Ishikawa (cell line): ENCODE results near the gene ING2.

Experiments
- CEBPB ChIP-seq: IDR thresholded peaks from 2 replicates; pipeline ENCODE4 v1.6.1; 2012
- CREB1 ChIP-seq: IDR thresholded peaks from 2 replicates; pipeline ENCODE4 v1.6.1; 2012; ENCODE audit warnings: low read depth
- EGR1 ChIP-seq: IDR thresholded peaks from 2 replicates; pipeline ENCODE4 v1.6.1; 2012
- EP300 ChIP-seq: IDR thresholded peaks from 2 replicates; pipeline ENCODE4 v1.6.1; 2012; ENCODE audit warnings: borderline replicate concordance
- FOXM1 ChIP-seq: IDR thresholded peaks from 2 replicates; pipeline ENCODE4 v1.6.1; 2012; ENCODE audit warnings: low read depth, borderline replicate concordance
- NFIC ChIP-seq: IDR thresholded peaks from 2 replicates; pipeline ENCODE4 v1.6.1; 2012
- RAD21 ChIP-seq: IDR thresholded peaks from 2 replicates; pipeline ENCODE4 v1.6.1; 2012; ENCODE audit warnings: low read depth
- TAF1 ChIP-seq: IDR thresholded peaks from 2 replicates; pipeline ENCODE4 v1.6.1; 2012; ENCODE audit warnings: low read depth, mild to moderate bottlenecking
- TCF12 ChIP-seq: IDR thresholded peaks from 2 replicates; pipeline ENCODE4 v1.6.1; 2012; ENCODE audit warnings: low read depth
- TEAD4 ChIP-seq: IDR thresholded peaks from 2 replicates; pipeline ENCODE4 v1.6.1; 2012
- YY1 ChIP-seq: IDR thresholded peaks from 2 replicates; pipeline ENCODE4 v1.6.1; 2012; ENCODE audit warnings: low read depth
- ZBTB7A ChIP-seq: IDR thresholded peaks from 2 replicates; pipeline ENCODE4 v1.6.1; 2012; ENCODE audit warnings: low read depth
- TF ChIP-seq, protein P1 (sequence below): IDR thresholded peaks from 2 replicates; pipeline ENCODE4 v1.6.1; 2012
- TF ChIP-seq, protein P2 (sequence below): IDR thresholded peaks from 2 replicates; pipeline ENCODE4 v1.6.1; 2012; ENCODE audit warnings: low read depth, mild to moderate bottlenecking
- TF ChIP-seq, protein P3 (sequence below): IDR thresholded peaks from 2 replicates; pipeline ENCODE4 v1.6.1; 2012

The ING2 gene

DNA sequence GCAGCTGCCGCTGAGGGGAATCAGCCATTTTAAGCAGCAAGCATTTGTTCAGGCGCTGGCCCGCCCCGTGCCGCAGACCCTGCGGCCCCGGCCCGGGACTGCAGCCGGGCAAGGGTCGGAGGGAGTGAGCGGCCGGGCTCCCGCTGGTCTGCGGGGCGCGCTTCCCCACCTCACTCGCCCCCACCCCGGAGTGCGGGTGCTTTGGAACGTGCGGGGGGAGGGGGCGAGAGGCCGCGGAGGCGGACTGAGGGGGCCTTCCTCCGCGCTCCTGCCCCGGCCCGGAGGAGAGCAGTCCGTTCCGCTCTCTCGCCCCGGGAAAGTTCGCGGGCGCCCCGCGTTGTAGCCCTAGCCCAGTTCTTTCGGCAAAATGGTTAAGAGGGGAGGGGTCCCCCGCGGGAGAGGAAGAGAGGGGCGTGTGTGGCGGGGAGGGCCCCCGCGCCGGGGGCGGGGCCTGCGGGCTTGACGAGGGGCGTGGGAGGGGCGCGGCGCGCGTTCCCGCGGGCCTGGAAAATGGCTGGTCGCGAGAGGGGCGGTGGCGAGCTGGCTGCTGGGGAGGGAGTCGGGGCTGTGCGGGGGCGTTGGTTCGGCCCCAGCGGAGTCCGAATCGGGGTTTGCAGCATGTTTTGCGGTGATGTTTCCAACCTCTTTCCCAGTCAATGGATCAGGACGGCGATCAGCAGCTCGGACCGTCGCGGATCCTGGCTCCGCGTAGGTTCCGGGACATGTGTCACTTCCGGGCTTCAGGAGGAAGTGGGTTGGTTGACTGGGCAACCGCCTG, 942 bp downstream of the ING2 start:
- TF ChIP-seq EP300 (no peak), TEAD4 (no peak), FOXM1 (no peak), TCF12 (peak; percentile 24; the same call in 1 of the 2 replicates), YY1 (peak; percentile 88), CREB1 (peak; percentile 68), TAF1 (no peak; the same call in 1 of the 2 replicates), NFIC (peak; percentile 15; the same call in 1 of the 2 replicates), EGR1 (peak; percentile 83), RAD21 (no peak), CEBPB (no peak), ZBTB7A (peak; percentile 99)
- TF ChIP-seq, protein P1, sequence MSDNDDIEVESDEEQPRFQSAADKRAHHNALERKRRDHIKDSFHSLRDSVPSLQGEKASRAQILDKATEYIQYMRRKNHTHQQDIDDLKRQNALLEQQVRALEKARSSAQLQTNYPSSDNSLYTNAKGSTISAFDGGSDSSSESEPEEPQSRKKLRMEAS = no peak
- TF ChIP-seq, protein P2, sequence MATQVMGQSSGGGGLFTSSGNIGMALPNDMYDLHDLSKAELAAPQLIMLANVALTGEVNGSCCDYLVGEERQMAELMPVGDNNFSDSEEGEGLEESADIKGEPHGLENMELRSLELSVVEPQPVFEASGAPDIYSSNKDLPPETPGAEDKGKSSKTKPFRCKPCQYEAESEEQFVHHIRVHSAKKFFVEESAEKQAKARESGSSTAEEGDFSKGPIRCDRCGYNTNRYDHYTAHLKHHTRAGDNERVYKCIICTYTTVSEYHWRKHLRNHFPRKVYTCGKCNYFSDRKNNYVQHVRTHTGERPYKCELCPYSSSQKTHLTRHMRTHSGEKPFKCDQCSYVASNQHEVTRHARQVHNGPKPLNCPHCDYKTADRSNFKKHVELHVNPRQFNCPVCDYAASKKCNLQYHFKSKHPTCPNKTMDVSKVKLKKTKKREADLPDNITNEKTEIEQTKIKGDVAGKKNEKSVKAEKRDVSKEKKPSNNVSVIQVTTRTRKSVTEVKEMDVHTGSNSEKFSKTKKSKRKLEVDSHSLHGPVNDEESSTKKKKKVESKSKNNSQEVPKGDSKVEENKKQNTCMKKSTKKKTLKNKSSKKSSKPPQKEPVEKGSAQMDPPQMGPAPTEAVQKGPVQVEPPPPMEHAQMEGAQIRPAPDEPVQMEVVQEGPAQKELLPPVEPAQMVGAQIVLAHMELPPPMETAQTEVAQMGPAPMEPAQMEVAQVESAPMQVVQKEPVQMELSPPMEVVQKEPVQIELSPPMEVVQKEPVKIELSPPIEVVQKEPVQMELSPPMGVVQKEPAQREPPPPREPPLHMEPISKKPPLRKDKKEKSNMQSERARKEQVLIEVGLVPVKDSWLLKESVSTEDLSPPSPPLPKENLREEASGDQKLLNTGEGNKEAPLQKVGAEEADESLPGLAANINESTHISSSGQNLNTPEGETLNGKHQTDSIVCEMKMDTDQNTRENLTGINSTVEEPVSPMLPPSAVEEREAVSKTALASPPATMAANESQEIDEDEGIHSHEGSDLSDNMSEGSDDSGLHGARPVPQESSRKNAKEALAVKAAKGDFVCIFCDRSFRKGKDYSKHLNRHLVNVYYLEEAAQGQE = no peak
- TF ChIP-seq, protein P3, sequence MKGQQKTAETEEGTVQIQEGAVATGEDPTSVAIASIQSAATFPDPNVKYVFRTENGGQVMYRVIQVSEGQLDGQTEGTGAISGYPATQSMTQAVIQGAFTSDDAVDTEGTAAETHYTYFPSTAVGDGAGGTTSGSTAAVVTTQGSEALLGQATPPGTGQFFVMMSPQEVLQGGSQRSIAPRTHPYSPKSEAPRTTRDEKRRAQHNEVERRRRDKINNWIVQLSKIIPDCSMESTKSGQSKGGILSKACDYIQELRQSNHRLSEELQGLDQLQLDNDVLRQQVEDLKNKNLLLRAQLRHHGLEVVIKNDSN = 0 out of 2 replicates have a peak, but pooled peaks have one; percentile 10

DNA sequence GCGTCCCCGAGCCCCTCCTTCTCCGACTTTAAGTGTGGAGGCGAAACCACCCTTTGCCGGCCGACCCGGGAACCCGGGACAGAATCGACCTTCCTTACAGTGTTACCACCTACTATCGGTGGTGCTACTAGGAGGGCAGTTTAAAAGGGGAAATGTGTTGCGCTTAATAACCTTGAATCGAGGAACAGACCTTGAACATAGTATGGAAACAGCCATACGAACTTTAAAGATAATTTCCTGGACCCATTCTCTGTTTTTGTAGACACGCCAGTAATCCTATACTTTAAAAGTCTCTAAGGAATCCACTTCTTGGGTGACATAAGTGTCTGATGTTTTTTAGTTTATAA, 1.5 kb downstream of the ING2 start:
- TF ChIP-seq, protein P1 = peak; percentile 74
- TF ChIP-seq TCF12 = no peak

DNA sequence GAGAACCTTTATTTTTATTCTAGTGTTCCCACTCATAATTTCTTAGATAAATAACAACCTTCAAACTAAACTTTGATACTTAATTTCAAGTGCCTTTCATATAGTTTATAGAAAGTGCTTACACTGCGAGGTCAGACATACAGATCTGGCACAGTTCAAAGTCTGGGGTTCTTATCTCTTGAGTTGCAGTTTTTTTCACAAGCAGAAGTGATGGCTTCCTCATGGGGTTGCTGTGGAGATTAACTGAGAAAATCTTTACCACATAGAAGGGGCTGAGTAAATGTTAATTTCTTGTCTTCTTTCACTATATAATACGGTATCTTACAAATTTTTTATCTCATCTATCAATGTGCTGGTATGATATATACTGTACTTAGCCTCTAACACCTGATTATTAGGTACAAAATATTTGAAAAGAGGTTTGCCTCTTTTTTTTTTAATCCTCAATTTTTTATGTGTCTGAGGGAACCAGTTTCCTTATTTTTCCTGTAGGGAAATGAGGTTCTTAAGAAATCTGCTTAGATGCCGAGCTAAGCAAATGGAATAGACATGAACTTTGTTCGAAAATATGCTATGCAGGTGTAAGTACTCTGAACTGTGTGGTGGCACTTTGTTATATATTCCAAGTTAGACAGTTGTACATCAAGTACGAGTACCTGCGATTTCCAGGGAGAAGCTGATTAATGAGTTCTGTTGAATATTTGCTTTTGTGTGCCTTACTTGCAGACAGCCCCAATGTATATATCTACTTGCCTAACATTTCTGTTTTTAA, 3.3 kb downstream of the ING2 start:
- TF ChIP-seq CREB1 = no peak
- TF ChIP-seq EGR1 = no peak
- no peak for TF ChIP-seq ZBTB7A
- no peak for TF ChIP-seq TEAD4
- no peak for TF ChIP-seq NFIC
- TF ChIP-seq FOXM1 = no peak
- TF ChIP-seq, protein P1 = no peak
- no peak for TF ChIP-seq EP300
- no peak for TF ChIP-seq YY1
- no peak for TF ChIP-seq TAF1

DNA sequence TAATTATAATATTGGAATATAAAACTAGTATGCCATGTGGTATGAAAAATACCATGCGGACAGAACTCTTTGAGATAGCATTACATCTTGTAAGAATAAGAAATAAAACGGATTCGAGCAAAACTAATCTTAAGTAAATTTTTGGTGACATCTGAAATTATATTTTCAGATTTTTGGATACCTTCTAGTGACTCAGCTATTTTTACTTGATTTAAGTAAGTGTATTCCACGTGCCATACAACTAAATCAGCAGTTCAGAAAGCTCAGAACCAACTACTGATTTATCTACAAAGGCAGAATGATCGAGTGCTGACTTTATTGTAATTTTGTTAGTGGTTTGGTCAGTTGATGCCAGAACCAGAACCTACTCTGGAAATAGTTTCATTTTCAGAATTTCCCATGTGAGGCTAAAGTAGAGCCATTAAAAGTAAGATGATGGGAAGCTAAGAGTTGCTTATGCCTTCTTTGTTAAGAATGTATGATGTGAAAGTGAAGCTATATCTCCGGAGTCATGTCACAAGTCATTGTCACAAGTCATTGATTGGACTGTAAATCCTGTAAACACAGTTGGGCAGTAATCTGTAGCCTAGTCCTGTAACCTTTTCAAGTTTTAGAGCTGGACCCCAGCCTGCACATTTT, 4.0 kb downstream of the ING2 start:
- TF ChIP-seq, protein P2 = no peak
- TF ChIP-seq FOXM1 (no peak), TEAD4 (no peak), ZBTB7A (no peak), CREB1 (no peak), NFIC (no peak), EP300 (no peak), YY1 (no peak), CEBPB (no peak), EGR1 (no peak), RAD21 (no peak), TCF12 (no peak), TAF1 (no peak)
- TF ChIP-seq, protein P3 = no peak
- TF ChIP-seq, protein P1 = no peak

DNA sequence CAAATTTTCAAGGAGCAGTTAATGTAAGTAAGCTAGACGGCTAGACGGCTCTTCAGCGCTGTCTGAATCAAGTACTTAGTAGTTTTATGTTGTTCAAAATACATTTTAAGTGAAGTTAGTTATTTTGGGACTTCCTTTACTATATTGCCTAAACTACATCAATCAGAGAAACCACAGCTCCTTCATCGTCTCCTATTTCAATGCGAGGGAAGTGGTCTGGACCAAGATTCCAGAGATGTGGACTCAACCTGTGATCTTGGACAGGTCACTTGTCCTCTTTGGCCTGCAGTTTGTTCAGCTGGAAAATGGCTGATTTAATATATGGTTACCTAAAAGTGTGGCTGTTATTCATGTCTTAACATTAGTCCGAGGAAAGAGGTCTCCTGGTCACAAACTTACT, 10.6 kb downstream of the ING2 start:
- TF ChIP-seq CEBPB = no peak
- TF ChIP-seq FOXM1 = no peak
- no peak for TF ChIP-seq CREB1
- no peak for TF ChIP-seq TCF12
- TF ChIP-seq, protein P3 = no peak
- TF ChIP-seq RAD21 = no peak
- TF ChIP-seq, protein P1 = no peak
- TF ChIP-seq TAF1 = no peak
- TF ChIP-seq TEAD4 = no peak
- TF ChIP-seq, protein P2 = no peak
- TF ChIP-seq NFIC = no peak
- no peak for TF ChIP-seq EGR1
- no peak for TF ChIP-seq YY1
- no peak for TF ChIP-seq ZBTB7A
- no peak for TF ChIP-seq EP300
